HepG2 (cell line): Measurements from ENCODE around the gene FADD. TPM values are rescaled to one million over a fixed set of nuclear protein-coding genes. Genes with fewer than 3 reads are reported as not detected.
A peak's percentile ranks its signal among the peaks of the same experiment; 100 is the strongest.

Source experiments
- ARID2 ChIP-seq: sonication (generic); formaldehyde crosslinking; IDR thresholded peaks from 2 replicates; pipeline ENCODE4 v1.8.1; 2022; ENCODE audit warnings: mild to moderate bottlenecking, missing genetic modification reagents, borderline replicate concordance
- GABPA ChIP-seq, 2 experiments: IDR thresholded peaks; 2 replicates each; pipeline ENCODE4 v1.6.1; 2011 to 2016; ENCODE audit warnings: low read depth in 2 of 2, low read length in 1 of 2, missing biosample characterization in 1 of 2, missing genetic modification characterization in 1 of 2
- IKZF1 ChIP-seq: fragments of 450-650 bp; IDR thresholded peaks from 2 replicates; pipeline ENCODE4 v1.7.1; 2016
- IRF2 ChIP-seq: IDR thresholded peaks from 2 replicates; pipeline ENCODE4 v1.6.1; 2018; ENCODE audit warnings: missing genetic modification reagents, missing compliant biosample characterization
- ISX ChIP-seq: sonication (generic); formaldehyde crosslinking; conservative IDR thresholded peaks from 2 replicates; pipeline ENCODE4 v1.5.0; 2020; ENCODE audit warnings: missing genetic modification reagents
- KDM4B ChIP-seq: sonication (generic); formaldehyde crosslinking; IDR thresholded peaks from 2 replicates; pipeline ENCODE4 v1.4.0; 2020; ENCODE audit warnings: missing genetic modification reagents
- MATR3 ChIP-seq: sonication (generic); formaldehyde crosslinking; IDR thresholded peaks from 2 replicates; pipeline ENCODE4 v1.4.0; 2020; ENCODE audit warnings: missing genetic modification reagents
- MIXL1 ChIP-seq: IDR thresholded peaks from 2 replicates; pipeline ENCODE4 v1.6.1; 2016
- MYPOP ChIP-seq: sonication (generic); formaldehyde crosslinking; IDR thresholded peaks from 2 replicates; pipeline ENCODE4 v1.8.1; 2023; ENCODE audit warnings: mild to moderate bottlenecking, moderate library complexity, missing genetic modification reagents
- ONECUT2 ChIP-seq: sonication (generic); formaldehyde crosslinking; IDR thresholded peaks from 2 replicates; pipeline ENCODE4 v1.4.0; 2020; ENCODE audit warnings: missing genetic modification reagents
- TOE1 ChIP-seq: sonication (generic); formaldehyde crosslinking; IDR thresholded peaks from 2 replicates; pipeline ENCODE4 v1.4.0; 2020; ENCODE audit warnings: mild to moderate bottlenecking, missing genetic modification reagents
- ZNF549 ChIP-seq: sonication (generic); formaldehyde crosslinking; IDR thresholded peaks from 2 replicates; pipeline ENCODE4 v1.5.0; 2020; ENCODE audit warnings: missing genetic modification reagents
- polyA plus RNA-seq, 8 experiments: library from polyadenylated mRNA; depleted of rRNA in 3 of 8; stranded (reverse) in 7 of 8; unstranded in 1 of 8; fragments of >200 nt; fragmentation: Illumina TruSeq in 4 of 8; extraction: Trizol in 4 of 8; gene quantifications; 2 replicates each; pipeline versions ENCODE4 v1.2.1 to v1.2.3, GENCODE V29; 2011 to 2016; ENCODE audit warnings: low read depth in 4 of 8, missing spikeins in 1 of 8, mixed read lengths in 1 of 8; ENCODE audit not compliant: insufficient read depth in 1 of 8
- total RNA-seq, 5 experiments: library from RNA; depleted of rRNA; stranded (reverse); fragments of >200 nt; fragmentation: Illumina TruSeq; extraction: Trizol; gene quantifications; 2 replicates each; pipeline ENCODE4 v1.2.3, GENCODE V29; 2016; ENCODE audit warnings: low read depth in 1 of 5
- TF ChIP-seq, protein P1 (sequence below): sonication (generic); formaldehyde crosslinking; conservative IDR thresholded peaks from 2 replicates; pipeline ENCODE4 v1.8.0; 2022; ENCODE audit warnings: low read depth, missing genetic modification reagents
- TF ChIP-seq, protein P2 (sequence below): IDR thresholded peaks from 2 replicates; pipeline ENCODE4 v1.6.1; 2016
- TF ChIP-seq, protein P3 (sequence below): sonication (generic); formaldehyde crosslinking; IDR thresholded peaks from 2 replicates; pipeline ENCODE4 v1.4.0; 2020; ENCODE audit warnings: mild to moderate bottlenecking, missing genetic modification reagents
- TF ChIP-seq, protein P4 (sequence below): sonication (generic); formaldehyde crosslinking; IDR thresholded peaks from 2 replicates; pipeline ENCODE4 v1.4.0; 2020; ENCODE audit warnings: missing genetic modification reagents
- TF ChIP-seq, protein P5 (sequence below), 2 experiments: fragments of 450-650 bp in 1 of 2; sonication (generic) in 1 of 2; formaldehyde crosslinking; IDR thresholded peaks; 2 replicates each; pipeline versions ENCODE4 v1.5.0 to v1.8.0; 2020 to 2022; ENCODE audit warnings: mild to moderate bottlenecking in 1 of 2, missing genetic modification reagents in 1 of 2
- TF ChIP-seq, protein P6 (sequence below): sonication (generic); formaldehyde crosslinking; IDR thresholded peaks from 2 replicates; pipeline ENCODE4 v1.5.0; 2020; ENCODE audit warnings: mild to moderate bottlenecking, missing genetic modification reagents, moderate library complexity

Gene FADD
- total and polyA plus RNA-seq, 2 of the 13 experiments (the other 11 are each of a cell fraction or from before 2014, with no cell fraction given), result 14.2 to 22.2 TPM

DNA sequence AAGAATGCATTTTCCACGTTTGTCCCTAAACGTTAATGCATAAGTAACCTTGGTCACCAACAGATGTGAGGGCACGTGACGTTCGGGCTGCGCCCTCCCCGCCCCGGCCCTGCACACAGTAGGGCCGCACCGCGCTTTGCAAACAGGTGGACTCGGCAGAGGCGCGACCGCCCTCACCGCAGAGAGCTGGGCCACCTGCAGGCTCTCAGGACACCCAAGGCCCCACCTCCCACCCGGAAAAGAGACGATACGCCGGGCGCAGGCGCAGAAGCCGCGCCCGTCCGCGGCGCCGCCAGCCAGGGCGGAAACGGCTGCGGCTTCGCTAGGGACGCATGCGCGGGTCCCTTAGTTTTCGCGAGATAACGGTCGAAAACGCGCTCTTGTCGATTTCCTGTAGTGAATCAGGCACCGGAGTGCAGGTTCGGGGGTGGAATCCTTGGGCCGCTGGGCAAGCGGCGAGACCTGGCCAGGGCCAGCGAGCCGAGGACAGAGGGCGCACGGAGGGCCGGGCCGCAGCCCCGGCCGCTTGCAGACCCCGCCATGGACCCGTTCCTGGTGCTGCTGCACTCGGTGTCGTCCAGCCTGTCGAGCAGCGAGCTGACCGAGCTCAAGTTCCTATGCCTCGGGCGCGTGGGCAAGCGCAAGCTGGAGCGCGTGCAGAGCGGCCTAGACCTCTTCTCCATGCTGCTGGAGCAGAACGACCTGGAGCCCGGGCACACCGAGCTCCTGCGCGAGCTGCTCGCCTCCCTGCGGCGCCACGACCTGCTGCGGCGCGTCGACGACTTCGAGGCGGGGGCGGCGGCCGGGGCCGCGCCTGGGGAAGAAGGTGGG is at the start of gene FADD (continued):
- TF ChIP-seq, protein P1, sequence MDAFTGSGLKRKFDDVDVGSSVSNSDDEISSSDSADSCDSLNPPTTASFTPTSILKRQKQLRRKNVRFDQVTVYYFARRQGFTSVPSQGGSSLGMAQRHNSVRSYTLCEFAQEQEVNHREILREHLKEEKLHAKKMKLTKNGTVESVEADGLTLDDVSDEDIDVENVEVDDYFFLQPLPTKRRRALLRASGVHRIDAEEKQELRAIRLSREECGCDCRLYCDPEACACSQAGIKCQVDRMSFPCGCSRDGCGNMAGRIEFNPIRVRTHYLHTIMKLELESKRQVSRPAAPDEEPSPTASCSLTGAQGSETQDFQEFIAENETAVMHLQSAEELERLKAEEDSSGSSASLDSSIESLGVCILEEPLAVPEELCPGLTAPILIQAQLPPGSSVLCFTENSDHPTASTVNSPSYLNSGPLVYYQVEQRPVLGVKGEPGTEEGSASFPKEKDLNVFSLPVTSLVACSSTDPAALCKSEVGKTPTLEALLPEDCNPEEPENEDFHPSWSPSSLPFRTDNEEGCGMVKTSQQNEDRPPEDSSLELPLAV, result no peak
- TF ChIP-seq, protein P2, sequence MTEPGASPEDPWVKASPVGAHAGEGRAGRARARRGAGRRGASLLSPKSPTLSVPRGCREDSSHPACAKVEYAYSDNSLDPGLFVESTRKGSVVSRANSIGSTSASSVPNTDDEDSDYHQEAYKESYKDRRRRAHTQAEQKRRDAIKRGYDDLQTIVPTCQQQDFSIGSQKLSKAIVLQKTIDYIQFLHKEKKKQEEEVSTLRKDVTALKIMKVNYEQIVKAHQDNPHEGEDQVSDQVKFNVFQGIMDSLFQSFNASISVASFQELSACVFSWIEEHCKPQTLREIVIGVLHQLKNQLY (CRISPR knock-in tag), result no peak
- TF ChIP-seq ARID2 (CRISPR knock-in tag) (peak; percentile 54; the same call in 1 of the 2 replicates), IKZF1 (no peak), ONECUT2 (CRISPR knock-in tag) (no peak; the same call in 1 of the 2 replicates), KDM4B (CRISPR knock-in tag) (no peak), MYPOP (CRISPR knock-in tag) (peak; percentile 31; the same call in 1 of the 2 replicates), MATR3 (CRISPR knock-in tag) (no peak), MIXL1 (CRISPR knock-in tag) (0 out of 2 replicates have a peak, but pooled peaks have one; percentile 32), ZNF549 (CRISPR knock-in tag) (no peak), GABPA (IDR thresholded peaks at IDR 0.05; ENCODE audit: low read depth, low read length) (no peak), GABPA (CRISPR knock-in tag; IDR thresholded peaks at IDR 0.05; ENCODE audit: low read depth) (peak; percentile 78), TOE1 (CRISPR knock-in tag) (no peak), IRF2 (CRISPR knock-in tag) (no peak), ISX (CRISPR knock-in tag) (0 out of 2 replicates have a peak, but pooled peaks have one; percentile 61)
- TF ChIP-seq, protein P3, sequence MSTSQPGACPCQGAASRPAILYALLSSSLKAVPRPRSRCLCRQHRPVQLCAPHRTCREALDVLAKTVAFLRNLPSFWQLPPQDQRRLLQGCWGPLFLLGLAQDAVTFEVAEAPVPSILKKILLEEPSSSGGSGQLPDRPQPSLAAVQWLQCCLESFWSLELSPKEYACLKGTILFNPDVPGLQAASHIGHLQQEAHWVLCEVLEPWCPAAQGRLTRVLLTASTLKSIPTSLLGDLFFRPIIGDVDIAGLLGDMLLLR, result peak; percentile 55; the same call in 1 of the 2 replicates
- TF ChIP-seq, protein P4, sequence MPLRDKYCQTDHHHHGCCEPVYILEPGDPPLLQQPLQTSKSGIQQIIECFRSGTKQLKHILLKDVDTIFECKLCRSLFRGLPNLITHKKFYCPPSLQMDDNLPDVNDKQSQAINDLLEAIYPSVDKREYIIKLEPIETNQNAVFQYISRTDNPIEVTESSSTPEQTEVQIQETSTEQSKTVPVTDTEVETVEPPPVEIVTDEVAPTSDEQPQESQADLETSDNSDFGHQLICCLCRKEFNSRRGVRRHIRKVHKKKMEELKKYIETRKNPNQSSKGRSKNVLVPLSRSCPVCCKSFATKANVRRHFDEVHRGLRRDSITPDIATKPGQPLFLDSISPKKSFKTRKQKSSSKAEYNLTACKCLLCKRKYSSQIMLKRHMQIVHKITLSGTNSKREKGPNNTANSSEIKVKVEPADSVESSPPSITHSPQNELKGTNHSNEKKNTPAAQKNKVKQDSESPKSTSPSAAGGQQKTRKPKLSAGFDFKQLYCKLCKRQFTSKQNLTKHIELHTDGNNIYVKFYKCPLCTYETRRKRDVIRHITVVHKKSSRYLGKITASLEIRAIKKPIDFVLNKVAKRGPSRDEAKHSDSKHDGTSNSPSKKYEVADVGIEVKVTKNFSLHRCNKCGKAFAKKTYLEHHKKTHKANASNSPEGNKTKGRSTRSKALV, result peak; percentile 77
- TF ChIP-seq, protein P5, sequence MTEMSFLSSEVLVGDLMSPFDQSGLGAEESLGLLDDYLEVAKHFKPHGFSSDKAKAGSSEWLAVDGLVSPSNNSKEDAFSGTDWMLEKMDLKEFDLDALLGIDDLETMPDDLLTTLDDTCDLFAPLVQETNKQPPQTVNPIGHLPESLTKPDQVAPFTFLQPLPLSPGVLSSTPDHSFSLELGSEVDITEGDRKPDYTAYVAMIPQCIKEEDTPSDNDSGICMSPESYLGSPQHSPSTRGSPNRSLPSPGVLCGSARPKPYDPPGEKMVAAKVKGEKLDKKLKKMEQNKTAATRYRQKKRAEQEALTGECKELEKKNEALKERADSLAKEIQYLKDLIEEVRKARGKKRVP (CRISPR knock-in tag; IDR thresholded peaks at IDR 0.05), result no peak; a peak in 1 of 4 replicates
- TF ChIP-seq, protein P6, sequence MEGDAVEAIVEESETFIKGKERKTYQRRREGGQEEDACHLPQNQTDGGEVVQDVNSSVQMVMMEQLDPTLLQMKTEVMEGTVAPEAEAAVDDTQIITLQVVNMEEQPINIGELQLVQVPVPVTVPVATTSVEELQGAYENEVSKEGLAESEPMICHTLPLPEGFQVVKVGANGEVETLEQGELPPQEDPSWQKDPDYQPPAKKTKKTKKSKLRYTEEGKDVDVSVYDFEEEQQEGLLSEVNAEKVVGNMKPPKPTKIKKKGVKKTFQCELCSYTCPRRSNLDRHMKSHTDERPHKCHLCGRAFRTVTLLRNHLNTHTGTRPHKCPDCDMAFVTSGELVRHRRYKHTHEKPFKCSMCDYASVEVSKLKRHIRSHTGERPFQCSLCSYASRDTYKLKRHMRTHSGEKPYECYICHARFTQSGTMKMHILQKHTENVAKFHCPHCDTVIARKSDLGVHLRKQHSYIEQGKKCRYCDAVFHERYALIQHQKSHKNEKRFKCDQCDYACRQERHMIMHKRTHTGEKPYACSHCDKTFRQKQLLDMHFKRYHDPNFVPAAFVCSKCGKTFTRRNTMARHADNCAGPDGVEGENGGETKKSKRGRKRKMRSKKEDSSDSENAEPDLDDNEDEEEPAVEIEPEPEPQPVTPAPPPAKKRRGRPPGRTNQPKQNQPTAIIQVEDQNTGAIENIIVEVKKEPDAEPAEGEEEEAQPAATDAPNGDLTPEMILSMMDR (CRISPR knock-in tag), result 0 out of 2 replicates have a peak, but pooled peaks have one; percentile 19
